ENCODE results near the gene DOK7. TPM values are rescaled to one million over a fixed set of nuclear protein-coding genes. Genes with fewer than 3 reads are reported as not detected.
"Not testable (repeated sequence)": the region's sequence is repeated elsewhere in the genome, so short reads cannot be mapped to it uniquely, and the experiment has no call there.

The DOK7 gene
- total RNA-seq, 4 donors from 2014 or later = 1.7 to 11.2 (median 2.6) TPM

GRCh38 chr4:3531879-3532750 lies 69.0 kb downstream of the DOK7 start, which contains the start of gene LRPAP1:
Gene LRPAP1 (minus strand): TSS chr4:3532422. CDS start chr4:3532412, 10 bp downstream.
- peak; percentile 90 to 93 for DNase-seq (ENCODE audit: low spot score in 2 of 2)
- H3K4me3 ChIP-seq = peak within 1 kb of the TSS; percentile 76
- WGBS = 0% methylated on average over 3 of the region's 84 CpGs
- H3K4me1 ChIP-seq = peaks cover 31% of the 10 kb centered on the region
- TF ChIP-seq POLR2A (IDR thresholded peaks at IDR 0.05) (peak in 1 of 2 donors; percentile 80), POLR2AphosphoS5 (IDR thresholded peaks at IDR 0.05) (peak in 2 of 3 donors; percentile 86 to 88)
- TF ChIP-seq, protein P1, sequence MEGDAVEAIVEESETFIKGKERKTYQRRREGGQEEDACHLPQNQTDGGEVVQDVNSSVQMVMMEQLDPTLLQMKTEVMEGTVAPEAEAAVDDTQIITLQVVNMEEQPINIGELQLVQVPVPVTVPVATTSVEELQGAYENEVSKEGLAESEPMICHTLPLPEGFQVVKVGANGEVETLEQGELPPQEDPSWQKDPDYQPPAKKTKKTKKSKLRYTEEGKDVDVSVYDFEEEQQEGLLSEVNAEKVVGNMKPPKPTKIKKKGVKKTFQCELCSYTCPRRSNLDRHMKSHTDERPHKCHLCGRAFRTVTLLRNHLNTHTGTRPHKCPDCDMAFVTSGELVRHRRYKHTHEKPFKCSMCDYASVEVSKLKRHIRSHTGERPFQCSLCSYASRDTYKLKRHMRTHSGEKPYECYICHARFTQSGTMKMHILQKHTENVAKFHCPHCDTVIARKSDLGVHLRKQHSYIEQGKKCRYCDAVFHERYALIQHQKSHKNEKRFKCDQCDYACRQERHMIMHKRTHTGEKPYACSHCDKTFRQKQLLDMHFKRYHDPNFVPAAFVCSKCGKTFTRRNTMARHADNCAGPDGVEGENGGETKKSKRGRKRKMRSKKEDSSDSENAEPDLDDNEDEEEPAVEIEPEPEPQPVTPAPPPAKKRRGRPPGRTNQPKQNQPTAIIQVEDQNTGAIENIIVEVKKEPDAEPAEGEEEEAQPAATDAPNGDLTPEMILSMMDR (IDR thresholded peaks at IDR 0.05) = no peak
- no peaks in the 10 kb centered on the region for H3K27me3 ChIP-seq
- peaks cover 8% of the 10 kb centered on the region for H3K36me3 ChIP-seq
- H3K9me3 ChIP-seq = no peaks in the 10 kb centered on the region
- peak within 1 kb of the TSS; percentile 74 for H3K27ac ChIP-seq

GRCh38 chr4:3532751-3533422 lies 69.8 kb downstream of the DOK7 start:
- 30% methylated on average over 15 of the region's 42 CpGs for WGBS
- Histone ChIP-seq H3K27ac (no peak overlapping the region), H3K36me3 (peaks cover 3% of the 10 kb centered on the region), H3K27me3 (no peaks in the 10 kb centered on the region), H3K9me3 (no peaks in the 10 kb centered on the region), H3K4me3 (peak overlapping the region; percentile 76), H3K4me1 (peaks cover 31% of the 10 kb centered on the region)
- TF ChIP-seq POLR2A (IDR thresholded peaks at IDR 0.05) (no peak), POLR2AphosphoS5 (IDR thresholded peaks at IDR 0.05) (no peak), EP300 (IDR thresholded peaks at IDR 0.05) (no peak)
- TF ChIP-seq, protein P1 (IDR thresholded peaks at IDR 0.05) = no peak
- peak in 1 of 2 donors; percentile 68 for DNase-seq (ENCODE audit: low spot score in 2 of 2)

DNA sequence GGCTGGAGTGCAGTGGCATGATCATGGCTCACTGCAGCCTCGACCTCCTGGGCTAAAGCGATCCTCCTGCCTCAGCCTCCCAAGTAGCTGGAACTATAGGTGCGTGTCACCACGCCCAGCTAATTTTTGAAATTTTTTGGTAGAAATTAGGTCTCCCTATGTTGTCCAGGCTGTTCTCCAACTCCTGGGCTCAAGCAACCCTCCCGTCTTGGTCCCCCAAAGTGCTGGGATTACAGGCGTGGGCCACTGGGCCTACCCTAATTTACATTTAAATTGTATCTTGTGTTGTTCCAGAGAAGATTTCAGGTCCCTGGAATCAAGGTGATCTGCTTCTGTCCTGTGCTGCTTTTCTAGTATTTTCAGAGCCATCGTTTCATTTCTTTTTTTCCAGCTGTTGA lies 70.3 kb downstream of the DOK7 start:
- peak in 1 of 2 donors; percentile 31 for DNase-seq (ENCODE audit: low spot score in 2 of 2)
- H3K4me1 ChIP-seq = peaks cover 31% of the 10 kb centered on the region
- H3K36me3 ChIP-seq = peaks cover 3% of the 10 kb centered on the region
- no peak overlapping the region for H3K27ac ChIP-seq
- no peak overlapping the region for H3K4me3 ChIP-seq
- H3K9me3 ChIP-seq = no peaks in the 10 kb centered on the region
- TF ChIP-seq, protein P1 (IDR thresholded peaks at IDR 0.05) = no peak
- TF ChIP-seq POLR2AphosphoS5 (IDR thresholded peaks at IDR 0.05) (no peak), POLR2A (IDR thresholded peaks at IDR 0.05) (no peak), EP300 (IDR thresholded peaks at IDR 0.05) (no peak)
- no peaks in the 10 kb centered on the region for H3K27me3 ChIP-seq
- WGBS = 94% methylated on average over 7 of the region's 7 CpGs

- not testable (repeated sequence) for H3K4me3 ChIP-seq, H3K27me3 ChIP-seq, H3K27ac ChIP-seq, H3K9me3 ChIP-seq, H3K36me3 ChIP-seq
- WGBS = 100% methylated on average over 8 of the region's 10 CpGs
- peaks cover 18% of the 10 kb centered on the region for H3K4me1 ChIP-seq
- peak in 1 of 2 donors; percentile 17 for DNase-seq (ENCODE audit: low spot score in 2 of 2)
These were observed 72.7 kb downstream of the DOK7 start for GRCh38 chr4:3535812-3536211.

DNA sequence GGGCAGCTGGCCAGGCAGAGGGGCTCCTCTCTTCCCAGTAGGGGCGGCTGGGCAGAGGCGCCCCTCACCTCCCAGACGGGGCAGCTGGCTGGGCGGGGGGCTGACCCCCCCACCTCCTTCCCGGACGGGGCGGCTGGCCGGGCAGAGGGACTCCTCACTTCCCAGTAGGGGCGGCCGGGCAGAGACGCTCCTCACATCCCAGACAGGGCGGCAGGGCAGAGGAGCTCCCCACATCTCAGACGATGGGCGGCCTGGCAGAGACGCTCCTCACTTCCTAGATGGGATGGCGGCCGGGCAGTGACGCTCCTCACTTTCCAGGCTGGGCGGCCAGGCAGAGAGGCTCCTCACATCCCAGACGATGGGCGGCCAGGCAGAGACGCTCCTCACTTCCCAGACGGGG lies 75.8 kb downstream of the DOK7 start:
- DNase-seq (ENCODE audit: low spot score in 2 of 2); H3K9me3 ChIP-seq; H3K4me3 ChIP-seq; H3K4me1 ChIP-seq; H3K36me3 ChIP-seq; H3K27me3 ChIP-seq; H3K27ac ChIP-seq: not testable (repeated sequence)
- no CpG with 5 or more reads among the region's 23 CpGs for WGBS

DNA sequence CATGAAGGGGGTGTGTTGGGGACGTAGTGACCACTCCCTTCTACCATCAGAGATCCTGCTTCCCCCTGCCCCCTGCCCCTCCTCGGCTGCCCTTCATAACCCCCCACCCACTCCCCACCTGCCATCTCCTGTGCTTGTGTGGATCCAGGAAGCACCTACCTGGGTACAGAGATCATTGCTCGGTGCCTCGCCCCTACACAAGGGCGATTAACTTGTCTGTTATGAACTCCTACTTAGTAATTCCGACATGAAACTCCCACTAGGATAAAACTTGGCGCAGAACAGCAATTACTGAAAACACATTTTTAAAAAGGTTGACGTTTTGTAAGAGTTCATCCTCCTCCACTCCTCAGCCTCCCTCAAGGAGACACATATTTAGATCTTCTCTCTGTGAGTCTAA lies 80.3 kb downstream of the DOK7 start:
- not testable (repeated sequence) for DNase-seq (ENCODE audit: low spot score in 2 of 2); H3K27ac ChIP-seq; H3K4me1 ChIP-seq; H3K36me3 ChIP-seq; H3K9me3 ChIP-seq; H3K27me3 ChIP-seq; H3K4me3 ChIP-seq
- WGBS = 64% methylated on average over 7 of the region's 8 CpGs

Other genes starting within 250 kb of the DOK7 start
- gene MSANTD1, start 214.1 kb upstream of the DOK7 start, total RNA-seq = under 1 TPM in 2 of 4 donors, not detected in 2; 0.36 to 0.72 TPM
- 100 to 1,000 TPM in 2 of 4 donors, 10 to 100 TPM in 2; 65.8 to 246 (median 118) TPM for gene RGS12, start 170.3 kb upstream of the DOK7 start, total RNA-seq
- not detected for gene HGFAC, start 21.3 kb upstream of the DOK7 start, total RNA-seq
- gene LRPAP1, start 69.1 kb downstream of the DOK7 start, total RNA-seq = 100 to 1,000 TPM in 2 of 4 donors, 10 to 100 TPM in 2; 88.8 to 114 (median 95.5) TPM